CD4-positive, alpha-beta T cell treated with Interleukin-6 for 4 hours (primary cell): ENCODE results near the gene TMEM52.

ENCODE experiments used
- DNase-seq: peaks from one replicate; pipeline ENCODE4 v3.0.0-alpha.2; 2020; ENCODE audit warnings: mixed read lengths

Gene TMEM52

DNA sequence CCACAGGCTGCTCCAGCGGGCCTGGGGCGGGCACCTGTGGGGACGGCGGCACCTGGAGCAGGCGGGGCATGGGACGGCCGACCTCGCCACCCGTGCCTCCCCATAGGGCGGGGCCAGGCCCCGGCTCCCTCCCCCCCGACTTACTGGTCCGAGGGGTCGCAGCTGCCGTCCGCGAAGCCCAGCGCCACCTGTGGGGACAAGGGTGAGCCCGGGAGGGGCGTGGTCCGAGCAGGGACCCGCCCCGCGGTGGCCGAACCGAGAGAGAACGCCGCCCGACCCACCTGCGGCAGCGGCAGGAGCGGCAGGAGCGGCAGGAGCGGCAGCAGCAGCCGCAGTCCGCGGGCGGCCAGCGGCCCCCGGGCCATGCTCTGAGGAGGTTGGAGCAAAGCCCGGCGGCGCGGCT is at the start of gene TMEM52:
Gene TMEM52 (minus strand): TSS at position 379 of the 403 bp plus-strand sequence. CDS start 14 bp downstream, at position 365.
- no peak for DNase-seq

GRCh38 chr1:1967879-1968278 is 48.8 kb upstream of the TMEM52 start:
- DNase-seq, result no peak

DNA sequence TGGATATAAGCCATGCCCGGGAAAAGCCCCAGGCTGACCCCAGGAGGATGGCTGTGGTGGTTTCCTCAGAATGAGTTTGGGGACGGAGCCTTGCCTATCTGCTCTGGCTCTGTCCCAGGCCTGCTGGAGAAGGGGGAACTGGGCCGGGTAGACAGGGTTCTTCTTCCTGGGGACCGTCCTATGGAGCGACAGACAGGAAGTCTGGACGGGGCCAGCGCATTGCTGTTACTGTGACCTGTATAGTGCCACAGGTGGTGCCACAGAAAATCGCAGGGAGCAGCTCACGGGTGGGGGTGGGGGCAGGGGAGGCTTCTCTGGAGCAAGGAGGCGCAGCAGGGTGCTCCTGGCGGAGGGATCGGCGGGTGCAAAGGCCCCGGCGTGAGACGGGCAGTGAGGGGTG is 48.1 kb upstream of the TMEM52 start:
- no peak for DNase-seq

DNA sequence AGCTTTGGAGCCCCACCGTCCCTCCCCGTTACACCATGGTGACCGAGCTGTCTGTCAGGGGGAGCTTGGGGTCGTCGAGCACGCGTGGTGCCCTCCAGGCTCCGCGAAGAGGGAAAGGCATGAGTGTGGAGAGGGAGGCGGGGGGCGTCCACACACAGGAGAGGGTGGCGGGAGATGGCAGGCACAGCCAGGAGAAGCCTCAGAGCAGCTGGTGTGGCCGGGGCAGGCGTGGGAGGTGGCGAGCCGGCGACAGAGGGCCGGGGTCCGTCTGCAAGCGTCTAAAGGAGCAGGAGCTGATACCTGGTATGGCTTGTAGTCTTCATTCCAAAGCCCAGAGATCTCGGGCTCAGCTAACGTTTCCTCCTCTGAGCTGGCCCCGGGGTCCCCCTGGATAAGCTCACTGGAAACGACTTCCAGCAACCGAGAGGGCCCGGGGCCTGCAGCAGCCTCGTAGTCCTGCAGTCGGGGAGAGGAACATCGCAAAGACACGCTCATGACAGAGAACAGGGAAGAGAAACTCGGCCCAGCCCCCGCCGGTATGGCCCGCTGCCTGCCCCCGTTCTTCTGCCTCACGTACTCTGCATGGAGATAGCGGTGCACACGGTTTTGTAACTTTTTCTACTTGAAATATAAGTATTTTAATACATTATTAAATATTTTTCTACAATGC is 47.1 kb upstream of the TMEM52 start:
- no peak for DNase-seq

DNA sequence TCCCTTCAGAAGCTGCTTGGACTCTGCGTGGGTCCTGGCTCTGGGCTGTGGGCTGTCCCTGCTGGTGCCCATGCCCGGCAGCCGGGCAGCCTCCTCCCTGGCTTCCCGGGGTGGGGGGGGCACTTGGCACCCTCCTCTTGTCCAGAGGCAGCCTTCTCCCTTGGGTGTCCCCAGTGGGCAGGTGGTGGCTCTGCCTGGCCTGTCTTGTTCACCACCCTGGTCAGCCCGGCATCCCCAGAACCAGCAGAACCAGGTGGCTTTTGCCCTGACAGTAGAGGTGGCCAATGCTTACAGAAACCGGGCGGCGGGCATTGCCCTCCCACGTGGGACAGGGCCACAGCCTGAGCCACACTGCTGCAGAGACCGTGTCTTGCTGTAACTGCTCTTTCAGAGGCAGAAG is 46.5 kb upstream of the TMEM52 start:
- no peak for DNase-seq

GRCh38 chr1:1964811-1965210 is 45.7 kb upstream of the TMEM52 start:
- DNase-seq, result no peak

DNA sequence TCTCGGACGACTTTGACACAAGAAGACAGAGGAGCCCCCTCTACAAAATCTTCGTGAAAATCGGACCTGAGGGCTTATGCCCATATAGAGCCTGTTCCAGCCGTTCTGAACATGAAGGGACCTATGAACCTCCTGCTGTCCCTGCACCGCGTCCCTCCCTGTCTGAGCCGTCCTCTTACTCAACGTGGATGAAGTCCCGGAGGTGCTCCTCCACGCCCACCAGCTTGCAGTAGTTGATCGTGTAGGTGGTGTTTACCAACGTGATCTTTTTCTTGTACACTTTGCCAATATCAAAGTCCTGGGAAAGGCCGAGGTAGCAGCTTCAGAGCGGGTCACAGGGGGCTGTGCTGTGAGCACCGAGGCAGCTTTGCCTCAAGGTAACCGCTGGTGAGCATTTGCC is 44.5 kb upstream of the TMEM52 start:
- DNase-seq, result no peak

DNA sequence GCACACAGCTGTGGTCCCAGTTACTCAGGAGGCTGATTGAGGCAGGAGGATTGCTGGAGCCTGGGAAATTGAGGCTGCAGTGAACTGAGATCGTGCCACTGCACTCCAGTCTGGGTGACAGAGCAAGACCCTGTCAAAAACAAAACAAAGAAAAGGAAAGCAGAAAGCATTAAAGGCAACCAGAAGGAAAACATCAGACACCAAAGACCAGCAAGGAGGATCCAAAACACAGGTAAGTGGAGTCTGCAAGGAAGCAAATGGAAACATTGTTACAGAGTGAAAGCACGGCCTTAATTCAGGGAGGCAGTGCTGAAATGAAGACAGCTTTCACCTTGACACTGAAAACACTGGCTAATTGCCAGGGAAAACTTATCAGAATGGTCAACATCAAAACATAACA is 43.7 kb upstream of the TMEM52 start:
- no peak for DNase-seq

GRCh38 chr1:1960480-1961196 is 41.6 kb upstream of the TMEM52 start:
- DNase-seq, result no peak

- DNase-seq, result peak; percentile 67
Observed at GRCh38 chr1:1959840-1960479, 40.9 kb upstream of the TMEM52 start.

- DNase-seq, result no peak
Observed at GRCh38 chr1:1959459-1959839, 40.4 kb upstream of the TMEM52 start.

GRCh38 chr1:1958071-1958541 is 39.0 kb upstream of the TMEM52 start:
- no peak for DNase-seq

- no peak for DNase-seq
Observed at GRCh38 chr1:1957533-1957961, 38.5 kb upstream of the TMEM52 start.

- DNase-seq, result no peak
Observed at GRCh38 chr1:1956586-1957532, 37.8 kb upstream of the TMEM52 start.

DNA sequence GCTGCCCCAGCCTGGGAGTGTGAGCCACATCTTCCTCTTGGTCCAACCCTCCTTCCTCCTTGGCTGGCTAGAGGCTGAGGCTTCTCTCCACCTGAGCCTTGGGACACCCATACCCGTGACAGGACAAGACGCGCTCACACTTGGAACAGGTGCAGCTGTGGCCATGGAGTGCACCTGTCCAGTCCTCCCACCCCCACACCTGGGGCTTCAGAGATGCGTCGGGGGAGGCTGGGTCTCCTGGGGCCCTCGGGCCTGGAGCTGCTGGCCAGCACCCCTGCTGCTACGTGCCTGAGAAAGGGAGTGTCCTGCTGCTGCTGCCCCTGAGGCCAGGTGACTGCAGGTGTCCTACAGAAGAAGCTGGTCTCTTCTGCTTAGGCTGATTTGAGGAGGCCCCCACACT is 37.0 kb upstream of the TMEM52 start:
- no peak for DNase-seq

DNA sequence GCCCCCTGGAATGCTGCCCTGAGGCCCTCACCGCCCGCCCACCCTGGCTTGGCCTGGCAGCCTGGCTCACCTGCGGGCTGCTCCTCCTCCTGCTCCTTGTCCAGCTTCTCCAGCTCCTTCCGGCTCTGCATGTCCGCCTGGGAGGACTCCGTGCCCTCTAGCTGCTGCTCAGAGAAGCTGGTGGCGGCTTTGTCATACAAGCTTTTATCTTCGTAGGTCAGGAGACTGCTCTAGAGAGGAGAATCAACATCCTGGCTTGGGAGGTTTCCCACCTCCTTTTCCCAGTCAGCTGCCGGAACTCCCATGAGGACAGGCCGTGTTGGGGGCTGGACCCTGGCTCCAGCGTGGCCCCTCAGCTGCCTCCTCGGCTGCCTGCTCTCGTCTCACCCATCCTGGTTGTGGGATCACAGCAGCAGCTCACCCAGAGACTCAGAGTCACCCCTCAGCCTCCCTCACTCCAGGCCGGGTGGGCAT is 36.6 kb upstream of the TMEM52 start:
- no peak for DNase-seq

GRCh38 chr1:1954831-1955441 is 35.9 kb upstream of the TMEM52 start:
- DNase-seq, result no peak

- no peak for DNase-seq
Observed at GRCh38 chr1:1954015-1954414, 34.9 kb upstream of the TMEM52 start.

DNA sequence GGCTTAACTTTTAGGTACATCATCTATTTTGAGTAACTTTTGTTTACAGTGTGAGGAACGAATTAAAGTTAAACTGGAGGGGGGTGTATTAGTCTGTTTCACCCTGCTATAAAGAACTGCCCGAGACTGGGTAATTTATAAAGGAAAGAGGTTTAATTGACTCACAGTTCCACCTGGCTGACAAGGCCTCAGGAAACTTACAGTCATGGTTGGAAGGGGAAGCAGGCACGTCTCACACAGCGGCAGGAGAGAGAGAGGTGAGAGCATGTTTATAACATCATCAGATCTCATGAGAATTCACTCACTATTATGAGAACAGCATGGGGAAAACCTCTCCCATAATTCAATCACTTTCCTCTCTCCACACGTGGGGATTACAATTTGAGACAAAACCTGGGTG is 31.9 kb upstream of the TMEM52 start:
- no peak for DNase-seq

- no peak for DNase-seq
Observed at GRCh38 chr1:1948783-1949182, 29.7 kb upstream of the TMEM52 start.

DNA sequence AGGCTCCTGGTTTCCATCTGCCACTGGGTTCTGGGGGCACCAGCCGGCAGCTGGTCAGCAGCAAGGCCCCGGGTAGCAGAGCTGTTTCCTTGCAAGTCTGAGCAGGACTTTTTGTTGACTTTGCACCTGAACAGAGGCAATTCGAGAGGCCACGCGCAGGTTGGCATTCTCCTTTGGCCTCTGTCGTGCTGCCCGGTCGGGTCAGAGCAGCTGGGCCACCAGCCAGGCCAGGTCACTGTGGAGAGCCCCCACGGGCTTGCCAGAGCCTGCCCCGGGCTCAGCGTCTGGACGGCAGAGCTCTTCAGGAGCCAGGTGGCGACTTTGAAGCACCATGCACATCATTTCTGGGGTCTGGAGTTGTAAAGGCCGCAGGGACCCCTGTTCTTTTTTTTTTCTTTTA is 28.4 kb upstream of the TMEM52 start:
- no peak for DNase-seq

GRCh38 chr1:1946540-1946939 is 27.5 kb upstream of the TMEM52 start:
- DNase-seq, result no peak
